SH-SY5Y (cell line): Measurements from ENCODE around the gene ANKRD2.

Experiments used
- GATA2 ChIP-seq: IDR thresholded peaks from 2 replicates; pipeline ENCODE4 v1.6.1; 2011; ENCODE audit warnings: mild to moderate bottlenecking, low read depth, low read length
- GATA3 ChIP-seq: IDR thresholded peaks from 2 replicates; pipeline ENCODE4 v1.6.1; 2011; ENCODE audit warnings: low read depth, mild to moderate bottlenecking, low read length, moderate library complexity

DNA sequence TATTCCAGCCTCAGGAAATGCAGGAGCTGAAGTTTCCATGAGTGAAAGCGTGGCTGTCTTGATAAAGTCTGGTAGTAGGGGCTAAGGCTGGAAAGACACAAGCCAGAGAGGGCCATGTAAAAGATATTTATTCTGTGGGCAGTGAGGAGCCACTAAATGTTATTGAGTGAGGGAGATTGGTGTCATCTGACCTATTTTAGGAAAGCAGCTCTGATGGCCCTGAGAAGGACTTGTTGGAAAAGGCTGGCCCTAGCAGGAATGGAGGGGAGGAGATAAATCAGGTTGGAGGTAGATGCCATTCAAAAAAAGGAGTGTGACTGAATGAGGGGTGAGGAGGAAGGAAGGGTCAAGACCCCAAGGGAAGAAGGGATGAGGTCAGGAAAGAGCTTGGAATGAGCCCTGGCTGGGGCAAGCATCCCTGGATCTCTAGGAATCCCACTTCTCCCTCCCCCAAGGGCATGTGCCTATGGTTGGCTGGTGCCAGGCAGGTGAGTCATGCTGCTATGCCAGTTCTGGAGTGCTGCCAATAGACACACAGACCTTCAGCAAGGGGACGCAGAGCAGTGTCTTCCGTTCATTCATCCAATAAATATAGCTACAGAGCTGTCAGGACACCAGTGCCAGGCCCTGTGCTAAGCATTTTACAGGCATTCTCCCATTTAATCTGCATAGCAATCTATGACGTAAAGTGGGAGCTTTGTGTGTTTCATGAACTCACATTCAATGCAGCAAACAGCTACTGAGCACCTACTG lies 2.0 kb downstream of the ANKRD2 start:
- TF ChIP-seq GATA2 (peak; percentile 27; the same call in 1 of the 2 replicates), GATA3 (no peak)
